ENCODE measurements around the gene C19orf53.

The C19orf53 gene

GRCh38 chr19:13819238-13819637, 45.0 kb downstream of the C19orf53 start:
- no peak for TF ChIP-seq CTCF (IDR thresholded peaks at IDR 0.05; ENCODE audit: insufficient read depth, missing control alignments)
- DNase-seq (ENCODE audit: insufficient read length, low spot score) (no peak), FAIRE-seq (no peak)

- FAIRE-seq (no peak), DNase-seq (ENCODE audit: insufficient read length, low spot score) (no peak)
- TF ChIP-seq CTCF (IDR thresholded peaks at IDR 0.05; ENCODE audit: insufficient read depth, missing control alignments): no peak
Measured at GRCh38 chr19:13821292-13821691, 47.0 kb downstream of the C19orf53 start.

- no peak for FAIRE-seq
- no peak for TF ChIP-seq CTCF (IDR thresholded peaks at IDR 0.05; ENCODE audit: insufficient read depth, missing control alignments)
Measured at GRCh38 chr19:13823256-13823655, 49.0 kb downstream of the C19orf53 start.

GRCh38 chr19:13823901-13824300, 49.6 kb downstream of the C19orf53 start:
- no peak for TF ChIP-seq CTCF (IDR thresholded peaks at IDR 0.05; ENCODE audit: insufficient read depth, missing control alignments)
- no peak for FAIRE-seq
- no peak for DNase-seq (ENCODE audit: insufficient read length, low spot score)

More at GRCh38 chr19:13823256-13823655, 49.0 kb downstream of the C19orf53 start:
- DNase-seq (ENCODE audit: insufficient read length, low spot score): no peak

GRCh38 chr19:13824703-13825102, 50.4 kb downstream of the C19orf53 start:
- DNase-seq (ENCODE audit: insufficient read length, low spot score) (no peak), FAIRE-seq (no peak)
- no peak for TF ChIP-seq CTCF (IDR thresholded peaks at IDR 0.05; ENCODE audit: insufficient read depth, missing control alignments)

GRCh38 chr19:13825489-13826441, 51.5 kb downstream of the C19orf53 start:
- TF ChIP-seq CTCF (IDR thresholded peaks at IDR 0.05; ENCODE audit: insufficient read depth, missing control alignments): no peak
- FAIRE-seq: no peak
- no peak for DNase-seq (ENCODE audit: insufficient read length, low spot score)

- TF ChIP-seq CTCF (IDR thresholded peaks at IDR 0.05; ENCODE audit: insufficient read depth, missing control alignments): no peak
- DNase-seq (ENCODE audit: insufficient read length, low spot score) (no peak), FAIRE-seq (no peak)
Measured at GRCh38 chr19:13826652-13827235, 52.5 kb downstream of the C19orf53 start.

Data from D721Med (cell line).